Type B pancreatic cell (in vitro differentiated cells): ENCODE measurements around the gene NBAS. TPM values are rescaled to one million over a fixed set of nuclear protein-coding genes. Genes with fewer than 3 reads are reported as not detected.

Source experiments
- DNase-seq: peaks from one replicate; pipeline ENCODE4 v3.0.0; 2021; ENCODE audit warnings: mixed read lengths; ENCODE audit not compliant: unreplicated experiment; ENCODE audit errors: extremely low spot score
- H3K27ac Mint-ChIP-seq: 2 replicates; pipeline ENCODE4 v1.8.0; 2021; ENCODE audit warnings: mild to moderate bottlenecking, mixed read lengths
- H3K27me3 Mint-ChIP-seq: 2 replicates; pipeline ENCODE4 v1.8.0; 2021; ENCODE audit warnings: mixed read lengths
- H3K36me3 Mint-ChIP-seq: 2 replicates; pipeline ENCODE4 v1.8.0; 2021; ENCODE audit warnings: mixed read lengths
- H3K4me1 Mint-ChIP-seq: one replicate; pipeline ENCODE4 v1.8.0; 2021; ENCODE audit warnings: mixed read lengths; ENCODE audit not compliant: unreplicated experiment
- H3K4me3 Mint-ChIP-seq: 2 replicates; pipeline ENCODE4 v1.8.0; 2021; ENCODE audit warnings: mild to moderate bottlenecking, mixed read lengths
- H3K9me3 Mint-ChIP-seq: 2 replicates; pipeline ENCODE4 v1.8.0; 2021; ENCODE audit warnings: mixed read lengths
- CTCF ChIP-seq: fragments of 200-600 bp; sonication (generic); conservative IDR thresholded peaks from 2 replicates; pipeline ENCODE4 v1.5.0; 2021; ENCODE audit warnings: antibody characterized with exemption, mild to moderate bottlenecking
- total RNA-seq: library from RNA; stranded (reverse); gene quantifications from 2 replicates; pipeline ENCODE4 v1.2.1, GENCODE V29; 2021; ENCODE audit warnings: low replicate concordance

NBAS gene
- total RNA-seq, 1 donor from 2014 or later, result 53.5 TPM

- H3K4me1 Mint-ChIP-seq, result peaks cover 22% of the 10 kb centered on the region
- no peak for TF ChIP-seq CTCF
- no peak overlapping the region for H3K27ac Mint-ChIP-seq
- no peak for DNase-seq
- no peak overlapping the region for H3K4me3 Mint-ChIP-seq
- H3K9me3 Mint-ChIP-seq, result no peaks in the 10 kb centered on the region
- H3K36me3 Mint-ChIP-seq, result peaks cover 12% of the 10 kb centered on the region
- H3K27me3 Mint-ChIP-seq, result no peaks in the 10 kb centered on the region
Observed at GRCh38 chr2:15555760-15556193, 5.4 kb downstream of the NBAS start.

- no peak for TF ChIP-seq CTCF
- DNase-seq, result no peak
- no peaks in the 10 kb centered on the region for H3K27me3 Mint-ChIP-seq
- H3K4me1 Mint-ChIP-seq, result peaks cover 13% of the 10 kb centered on the region
- H3K9me3 Mint-ChIP-seq, result no peaks in the 10 kb centered on the region
- H3K36me3 Mint-ChIP-seq, result peaks cover 12% of the 10 kb centered on the region
- no peak overlapping the region for H3K4me3 Mint-ChIP-seq
- H3K27ac Mint-ChIP-seq, result no peak overlapping the region
Observed at GRCh38 chr2:15554525-15555218, 6.5 kb downstream of the NBAS start.

- Mint-ChIP-seq H3K9me3 (no peaks in the 10 kb centered on the region), H3K27me3 (no peaks in the 10 kb centered on the region), H3K36me3 (peaks cover 16% of the 10 kb centered on the region), H3K27ac (no peak overlapping the region), H3K4me3 (no peak overlapping the region), H3K4me1 (peaks cover 6% of the 10 kb centered on the region)
- DNase-seq, result no peak
- TF ChIP-seq CTCF, result no peak
Observed at GRCh38 chr2:15553951-15554350, 7.2 kb downstream of the NBAS start.

- TF ChIP-seq CTCF, result no peak
- Mint-ChIP-seq H3K27ac (no peak overlapping the region), H3K4me3 (no peak overlapping the region), H3K36me3 (peaks cover 21% of the 10 kb centered on the region), H3K4me1 (peaks cover 6% of the 10 kb centered on the region), H3K9me3 (no peaks in the 10 kb centered on the region), H3K27me3 (no peaks in the 10 kb centered on the region)
- no peak for DNase-seq
Observed at GRCh38 chr2:15553519-15553918, 7.6 kb downstream of the NBAS start.

GRCh38 chr2:15548974-15549373 is 12.2 kb downstream of the NBAS start:
- no peaks in the 10 kb centered on the region for H3K4me1 Mint-ChIP-seq
- no peak for DNase-seq
- H3K27ac Mint-ChIP-seq, result no peak overlapping the region
- no peak overlapping the region for H3K4me3 Mint-ChIP-seq
- no peaks in the 10 kb centered on the region for H3K9me3 Mint-ChIP-seq
- H3K27me3 Mint-ChIP-seq, result no peaks in the 10 kb centered on the region
- TF ChIP-seq CTCF, result no peak
- peaks cover 23% of the 10 kb centered on the region for H3K36me3 Mint-ChIP-seq
